Measurements from ENCODE around the gene CD163L1.
"Not testable (repeated sequence)": the region's sequence is repeated elsewhere in the genome, so short reads cannot be mapped to it uniquely, and the experiment has no call there.

Gene CD163L1

DNA sequence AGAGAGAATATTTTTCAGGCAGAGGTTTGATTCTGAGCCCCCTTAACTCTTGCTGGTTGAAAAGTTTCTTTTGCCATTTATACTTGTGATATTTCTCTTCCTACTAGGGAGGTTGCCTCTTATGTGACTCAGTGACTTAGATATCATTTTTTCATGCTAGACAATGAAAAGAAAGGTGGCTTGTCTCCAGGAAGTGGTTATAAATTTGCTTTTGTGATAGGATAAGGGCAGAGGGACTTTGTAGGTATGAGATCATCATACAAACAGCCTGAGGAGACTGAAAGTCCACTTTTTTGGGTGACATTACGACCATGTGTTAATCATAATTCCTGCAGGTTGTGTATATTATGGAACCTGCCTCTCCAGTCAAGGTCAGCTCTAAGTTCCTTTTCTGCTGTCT lies 104.3 kb downstream of the CD163L1 start:
- no peak overlapping the region for H3K9ac ChIP-seq (ENCODE audit: low read length)
- H2AFZ ChIP-seq (ENCODE audit: low read depth, low read length, severe bottlenecking): no peak overlapping the region
- H3K4me3 ChIP-seq (ENCODE audit: insufficient read depth, low read length, poor library complexity, severe bottlenecking): no peak overlapping the region
- H3K9me2 ChIP-seq (replicated peaks; ENCODE audit: insufficient read depth, low read length): no peaks in the 10 kb centered on the region
- H3K79me2 ChIP-seq (ENCODE audit: insufficient read depth, low read length): no peaks in the 10 kb centered on the region
- no peaks in the 10 kb centered on the region for H3K27me3 ChIP-seq (ENCODE audit: low read length)
- H3K36me3 ChIP-seq (ENCODE audit: low read length): no peaks in the 10 kb centered on the region
- no peak overlapping the region for H3K4me2 ChIP-seq (ENCODE audit: low read depth, low read length, poor library complexity, severe bottlenecking)
- TF ChIP-seq, protein P1, sequence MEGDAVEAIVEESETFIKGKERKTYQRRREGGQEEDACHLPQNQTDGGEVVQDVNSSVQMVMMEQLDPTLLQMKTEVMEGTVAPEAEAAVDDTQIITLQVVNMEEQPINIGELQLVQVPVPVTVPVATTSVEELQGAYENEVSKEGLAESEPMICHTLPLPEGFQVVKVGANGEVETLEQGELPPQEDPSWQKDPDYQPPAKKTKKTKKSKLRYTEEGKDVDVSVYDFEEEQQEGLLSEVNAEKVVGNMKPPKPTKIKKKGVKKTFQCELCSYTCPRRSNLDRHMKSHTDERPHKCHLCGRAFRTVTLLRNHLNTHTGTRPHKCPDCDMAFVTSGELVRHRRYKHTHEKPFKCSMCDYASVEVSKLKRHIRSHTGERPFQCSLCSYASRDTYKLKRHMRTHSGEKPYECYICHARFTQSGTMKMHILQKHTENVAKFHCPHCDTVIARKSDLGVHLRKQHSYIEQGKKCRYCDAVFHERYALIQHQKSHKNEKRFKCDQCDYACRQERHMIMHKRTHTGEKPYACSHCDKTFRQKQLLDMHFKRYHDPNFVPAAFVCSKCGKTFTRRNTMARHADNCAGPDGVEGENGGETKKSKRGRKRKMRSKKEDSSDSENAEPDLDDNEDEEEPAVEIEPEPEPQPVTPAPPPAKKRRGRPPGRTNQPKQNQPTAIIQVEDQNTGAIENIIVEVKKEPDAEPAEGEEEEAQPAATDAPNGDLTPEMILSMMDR (IDR thresholded peaks at IDR 0.05; ENCODE audit: insufficient read depth, low read length, poor library complexity, severe bottlenecking): no peak
- no peak for TF ChIP-seq EZH2phosphoT487 (conservative IDR thresholded peaks at IDR 0.05; ENCODE audit: low read length)
- H3K9me3 ChIP-seq (ENCODE audit: insufficient read depth, low read length): no peaks in the 10 kb centered on the region
- no peak overlapping the region for H3K27ac ChIP-seq (ENCODE audit: low read depth, low read length)
- H4K20me1 ChIP-seq (ENCODE audit: low read depth, low read length): no peaks in the 10 kb centered on the region
- H3F3A ChIP-seq (ENCODE audit: insufficient read depth): no peaks in the 10 kb centered on the region

DNA sequence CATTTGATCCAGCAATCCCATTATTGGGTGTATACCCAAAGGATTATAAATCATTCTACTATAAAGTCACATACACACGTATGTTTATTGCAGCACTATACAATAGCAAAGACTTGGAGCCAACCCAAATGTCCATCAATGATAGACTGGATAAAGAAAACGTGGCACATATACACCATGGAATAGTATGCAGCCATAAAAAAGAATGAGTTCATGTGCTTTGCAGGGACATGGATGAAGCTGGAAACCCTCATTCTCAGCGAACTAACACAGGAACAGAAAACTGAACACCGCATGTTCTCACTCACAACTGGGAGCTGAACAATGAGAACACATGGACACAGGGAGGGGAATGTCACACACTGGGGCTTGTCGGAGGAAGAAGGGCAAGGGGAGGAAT lies 106.2 kb downstream of the CD163L1 start:
- not testable (repeated sequence) for H3K79me2 ChIP-seq (ENCODE audit: insufficient read depth, low read length); H3K27ac ChIP-seq (ENCODE audit: low read depth, low read length); H3K9me2 ChIP-seq (replicated peaks; ENCODE audit: insufficient read depth, low read length); H3K27me3 ChIP-seq (ENCODE audit: low read length); H3K9me3 ChIP-seq (ENCODE audit: insufficient read depth, low read length); H4K20me1 ChIP-seq (ENCODE audit: low read depth, low read length); H3K36me3 ChIP-seq (ENCODE audit: low read length); H3K4me3 ChIP-seq (ENCODE audit: insufficient read depth, low read length, poor library complexity, severe bottlenecking); H3F3A ChIP-seq (ENCODE audit: insufficient read depth); H3K9ac ChIP-seq (ENCODE audit: low read length); H2AFZ ChIP-seq (ENCODE audit: low read depth, low read length, severe bottlenecking); H3K4me2 ChIP-seq (ENCODE audit: low read depth, low read length, poor library complexity, severe bottlenecking)

DNA sequence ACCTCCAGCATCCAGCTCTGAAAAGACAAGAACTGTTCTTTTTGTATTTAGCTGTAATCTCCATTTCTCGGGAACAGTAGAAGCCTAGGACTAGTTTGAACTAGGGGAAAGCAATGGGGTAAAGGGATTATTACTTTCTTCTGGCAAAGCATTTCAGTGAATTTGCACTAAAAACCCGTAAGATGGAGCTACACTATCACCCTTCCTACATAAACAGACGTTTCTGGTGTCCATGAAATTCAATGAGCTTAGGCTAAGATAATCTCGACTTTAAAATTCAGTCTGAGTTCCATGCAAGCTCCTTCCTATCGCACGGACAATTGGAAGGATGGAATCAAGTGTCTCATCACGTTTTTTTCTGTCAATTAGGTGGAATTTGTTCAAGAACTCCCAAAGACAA lies 116.0 kb downstream of the CD163L1 start:
- H3K4me3 ChIP-seq (ENCODE audit: insufficient read depth, low read length, poor library complexity, severe bottlenecking): no peak overlapping the region
- no peaks in the 10 kb centered on the region for H3K9me3 ChIP-seq (ENCODE audit: insufficient read depth, low read length)
- no peaks in the 10 kb centered on the region for H4K20me1 ChIP-seq (ENCODE audit: low read depth, low read length)
- no peaks in the 10 kb centered on the region for H3K9me2 ChIP-seq (replicated peaks; ENCODE audit: insufficient read depth, low read length)
- no peaks in the 10 kb centered on the region for H3K79me2 ChIP-seq (ENCODE audit: insufficient read depth, low read length)
- H3K36me3 ChIP-seq (ENCODE audit: low read length): no peaks in the 10 kb centered on the region
- no peak overlapping the region for H3K27ac ChIP-seq (ENCODE audit: low read depth, low read length)
- H3K9ac ChIP-seq (ENCODE audit: low read length): no peak overlapping the region
- H3K27me3 ChIP-seq (ENCODE audit: low read length): no peaks in the 10 kb centered on the region
- TF ChIP-seq EZH2phosphoT487 (conservative IDR thresholded peaks at IDR 0.05; ENCODE audit: low read length): no peak
- TF ChIP-seq, protein P1 (IDR thresholded peaks at IDR 0.05; ENCODE audit: insufficient read depth, low read length, poor library complexity, severe bottlenecking): no peak
- no peak overlapping the region for H3K4me2 ChIP-seq (ENCODE audit: low read depth, low read length, poor library complexity, severe bottlenecking)
- no peaks in the 10 kb centered on the region for H3F3A ChIP-seq (ENCODE audit: insufficient read depth)
- no peak overlapping the region for H2AFZ ChIP-seq (ENCODE audit: low read depth, low read length, severe bottlenecking)

GRCh38 chr12:7324176-7324575 lies 119.8 kb downstream of the CD163L1 start:
- no peaks in the 10 kb centered on the region for H3K79me2 ChIP-seq (ENCODE audit: insufficient read depth, low read length)
- H4K20me1 ChIP-seq (ENCODE audit: low read depth, low read length): no peaks in the 10 kb centered on the region
- H3K9ac ChIP-seq (ENCODE audit: low read length): no peak overlapping the region
- TF ChIP-seq, protein P1 (IDR thresholded peaks at IDR 0.05; ENCODE audit: insufficient read depth, low read length, poor library complexity, severe bottlenecking): no peak
- TF ChIP-seq EZH2phosphoT487 (conservative IDR thresholded peaks at IDR 0.05; ENCODE audit: low read length): no peak
- no peaks in the 10 kb centered on the region for H3K36me3 ChIP-seq (ENCODE audit: low read length)
- no peak overlapping the region for H3K27ac ChIP-seq (ENCODE audit: low read depth, low read length)
- no peaks in the 10 kb centered on the region for H3K9me3 ChIP-seq (ENCODE audit: insufficient read depth, low read length)
- H3K4me2 ChIP-seq (ENCODE audit: low read depth, low read length, poor library complexity, severe bottlenecking): no peak overlapping the region
- no peak overlapping the region for H3K4me3 ChIP-seq (ENCODE audit: insufficient read depth, low read length, poor library complexity, severe bottlenecking)
- no peaks in the 10 kb centered on the region for H3K9me2 ChIP-seq (replicated peaks; ENCODE audit: insufficient read depth, low read length)
- H3K27me3 ChIP-seq (ENCODE audit: low read length): no peaks in the 10 kb centered on the region
- no peak overlapping the region for H2AFZ ChIP-seq (ENCODE audit: low read depth, low read length, severe bottlenecking)
- no peaks in the 10 kb centered on the region for H3F3A ChIP-seq (ENCODE audit: insufficient read depth)
